ENCODE measurements around the gene IMMP1L. TPM values are rescaled to one million over a fixed set of nuclear protein-coding genes. Genes with fewer than 3 reads are reported as not detected.

The IMMP1L gene
- polyA plus RNA-seq, 2 of the 4 experiments (the other 2 are of a cell fraction), result 96.5 to 135 TPM

DNA sequence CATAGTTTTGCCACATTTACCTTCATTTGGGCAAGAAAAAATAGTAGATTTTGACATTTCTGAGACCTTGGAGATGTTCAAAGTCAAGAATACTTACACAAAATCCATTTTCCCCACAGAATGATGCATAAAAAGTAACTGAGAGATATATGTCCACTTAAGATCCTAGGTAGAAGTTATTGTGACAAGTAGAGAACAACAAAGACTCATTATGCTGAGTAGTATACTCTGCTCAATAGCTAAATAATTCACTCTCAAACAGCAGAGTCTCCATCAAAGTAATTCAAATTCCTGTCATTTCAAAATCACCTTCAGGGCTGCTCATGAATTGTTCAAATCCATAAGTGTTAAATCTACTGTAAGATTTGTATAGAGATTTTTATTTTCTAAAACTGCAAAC, 35.3 kb downstream of the IMMP1L start:
- Histone ChIP-seq H3K4me2 (no peak overlapping the region), H3K9me3 (no peaks in the 10 kb centered on the region), H3K27ac (no peak overlapping the region), H3K4me3 (no peak overlapping the region), H3K4me1 (no peaks in the 10 kb centered on the region)
- DNase-seq (ENCODE audit: low read depth in 1 of 2, low spot score in 1 of 2) (no peak), FAIRE-seq (no peak), ATAC-seq (no peak)
- CTCF ChIA-PET, result no interaction called here
- TF ChIP-seq ZSCAN20 (CRISPR knock-in tag; IDR thresholded peaks at IDR 0.05) (no peak), KDM5A (IDR thresholded peaks at IDR 0.05) (no peak), CBX8 (IDR thresholded peaks at IDR 0.05) (no peak), EHMT2 (IDR thresholded peaks at IDR 0.05; ENCODE audit: low read depth) (no peak), EHF (CRISPR knock-in tag; IDR thresholded peaks at IDR 0.05) (no peak), FOSL2 (IDR thresholded peaks at IDR 0.05) (no peak), FOSL2 (CRISPR knock-in tag; IDR thresholded peaks at IDR 0.05) (no peak), RAD21 (conservative IDR thresholded peaks at IDR 0.05 in 1 of 2, IDR thresholded peaks at IDR 0.05 in 1 of 2) (no peak), RNF2 (IDR thresholded peaks at IDR 0.05; ENCODE audit: borderline replicate concordance, low read depth) (no peak), CBX2 (IDR thresholded peaks at IDR 0.05; ENCODE audit: borderline replicate concordance, low read depth) (no peak), HOXB5 (CRISPR knock-in tag; IDR thresholded peaks at IDR 0.05) (no peak), MYC (IDR thresholded peaks at IDR 0.05; ENCODE audit: borderline replicate concordance, low read length) (no peak), RCOR1 (IDR thresholded peaks at IDR 0.05; ENCODE audit: low read depth, low read length) (no peak), CHD4 (IDR thresholded peaks at IDR 0.05; ENCODE audit: borderline replicate concordance) (no peak), HEYL (CRISPR knock-in tag; IDR thresholded peaks at IDR 0.05) (no peak)
- TF ChIP-seq, protein P1, sequence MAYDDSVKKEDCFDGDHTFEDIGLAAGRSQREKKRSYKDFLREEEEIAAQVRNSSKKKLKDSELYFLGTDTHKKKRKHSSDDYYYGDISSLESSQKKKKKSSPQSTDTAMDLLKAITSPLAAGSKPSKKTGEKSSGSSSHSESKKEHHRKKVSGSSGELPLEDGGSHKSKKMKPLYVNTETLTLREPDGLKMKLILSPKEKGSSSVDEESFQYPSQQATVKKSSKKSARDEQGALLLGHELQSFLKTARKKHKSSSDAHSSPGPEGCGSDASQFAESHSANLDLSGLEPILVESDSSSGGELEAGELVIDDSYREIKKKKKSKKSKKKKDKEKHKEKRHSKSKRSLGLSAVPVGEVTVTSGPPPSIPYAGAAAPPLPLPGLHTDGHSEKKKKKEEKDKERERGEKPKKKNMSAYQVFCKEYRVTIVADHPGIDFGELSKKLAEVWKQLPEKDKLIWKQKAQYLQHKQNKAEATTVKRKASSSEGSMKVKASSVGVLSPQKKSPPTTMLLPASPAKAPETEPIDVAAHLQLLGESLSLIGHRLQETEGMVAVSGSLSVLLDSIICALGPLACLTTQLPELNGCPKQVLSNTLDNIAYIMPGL (CRISPR knock-in tag; IDR thresholded peaks at IDR 0.05; ENCODE audit: borderline replicate concordance), result no peak
- TF ChIP-seq, protein P2, sequence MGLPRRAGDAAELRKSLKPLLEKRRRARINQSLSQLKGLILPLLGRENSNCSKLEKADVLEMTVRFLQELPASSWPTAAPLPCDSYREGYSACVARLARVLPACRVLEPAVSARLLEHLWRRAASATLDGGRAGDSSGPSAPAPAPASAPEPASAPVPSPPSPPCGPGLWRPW (IDR thresholded peaks at IDR 0.05), result no peak
- TF ChIP-seq, protein P3, sequence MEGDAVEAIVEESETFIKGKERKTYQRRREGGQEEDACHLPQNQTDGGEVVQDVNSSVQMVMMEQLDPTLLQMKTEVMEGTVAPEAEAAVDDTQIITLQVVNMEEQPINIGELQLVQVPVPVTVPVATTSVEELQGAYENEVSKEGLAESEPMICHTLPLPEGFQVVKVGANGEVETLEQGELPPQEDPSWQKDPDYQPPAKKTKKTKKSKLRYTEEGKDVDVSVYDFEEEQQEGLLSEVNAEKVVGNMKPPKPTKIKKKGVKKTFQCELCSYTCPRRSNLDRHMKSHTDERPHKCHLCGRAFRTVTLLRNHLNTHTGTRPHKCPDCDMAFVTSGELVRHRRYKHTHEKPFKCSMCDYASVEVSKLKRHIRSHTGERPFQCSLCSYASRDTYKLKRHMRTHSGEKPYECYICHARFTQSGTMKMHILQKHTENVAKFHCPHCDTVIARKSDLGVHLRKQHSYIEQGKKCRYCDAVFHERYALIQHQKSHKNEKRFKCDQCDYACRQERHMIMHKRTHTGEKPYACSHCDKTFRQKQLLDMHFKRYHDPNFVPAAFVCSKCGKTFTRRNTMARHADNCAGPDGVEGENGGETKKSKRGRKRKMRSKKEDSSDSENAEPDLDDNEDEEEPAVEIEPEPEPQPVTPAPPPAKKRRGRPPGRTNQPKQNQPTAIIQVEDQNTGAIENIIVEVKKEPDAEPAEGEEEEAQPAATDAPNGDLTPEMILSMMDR (IDR thresholded peaks at IDR 0.05), result no peak
- TF ChIP-seq, protein P4, sequence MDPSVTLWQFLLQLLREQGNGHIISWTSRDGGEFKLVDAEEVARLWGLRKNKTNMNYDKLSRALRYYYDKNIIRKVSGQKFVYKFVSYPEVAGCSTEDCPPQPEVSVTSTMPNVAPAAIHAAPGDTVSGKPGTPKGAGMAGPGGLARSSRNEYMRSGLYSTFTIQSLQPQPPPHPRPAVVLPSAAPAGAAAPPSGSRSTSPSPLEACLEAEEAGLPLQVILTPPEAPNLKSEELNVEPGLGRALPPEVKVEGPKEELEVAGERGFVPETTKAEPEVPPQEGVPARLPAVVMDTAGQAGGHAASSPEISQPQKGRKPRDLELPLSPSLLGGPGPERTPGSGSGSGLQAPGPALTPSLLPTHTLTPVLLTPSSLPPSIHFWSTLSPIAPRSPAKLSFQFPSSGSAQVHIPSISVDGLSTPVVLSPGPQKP (IDR thresholded peaks at IDR 0.05; ENCODE audit: low read depth, low read length), result no peak
- POLR2A ChIA-PET, result no interaction called here

DNA sequence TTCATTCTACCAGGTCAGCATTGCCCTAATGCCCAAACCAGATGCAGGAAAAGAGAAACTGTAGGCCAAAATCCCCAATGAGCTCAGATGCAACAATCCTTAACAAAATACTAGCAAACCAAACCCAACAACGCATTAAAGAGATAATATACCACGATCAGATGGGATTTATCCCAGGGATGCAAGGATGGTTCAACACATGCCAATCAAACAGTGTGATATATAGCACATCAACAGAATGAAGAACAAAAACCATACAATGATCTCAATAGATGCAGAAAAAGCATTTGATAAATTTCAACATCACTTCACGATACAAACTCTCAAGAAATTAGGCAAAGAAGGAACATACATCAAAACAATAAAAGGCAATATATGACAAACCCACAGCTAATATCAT, 45.0 kb downstream of the IMMP1L start:
- ATAC-seq (no peak), DNase-seq (ENCODE audit: low read depth in 1 of 2, low spot score in 1 of 2) (no peak), FAIRE-seq (no peak)
- CTCF ChIA-PET, result no interaction called here
- Histone ChIP-seq H3K27ac (no peak overlapping the region), H3K9me3 (peaks cover 27% of the 10 kb centered on the region), H3K4me1 (no peaks in the 10 kb centered on the region), H3K4me3 (no peak overlapping the region), H3K4me2 (no peak overlapping the region)
- 94% methylated on average over 3 of the region's 3 CpGs for WGBS (ENCODE audit: missing lambda C conversion rate)
- TF ChIP-seq CBX8 (IDR thresholded peaks at IDR 0.05), result no peak
- no peak for TF ChIP-seq MYC (IDR thresholded peaks at IDR 0.05; ENCODE audit: borderline replicate concordance, low read length)
- TF ChIP-seq FOSB (CRISPR knock-in tag; IDR thresholded peaks at IDR 0.05), result no peak
- no peak for TF ChIP-seq HEYL (CRISPR knock-in tag; IDR thresholded peaks at IDR 0.05)
- TF ChIP-seq, protein P4 (IDR thresholded peaks at IDR 0.05; ENCODE audit: low read depth, low read length), result no peak
- TF ChIP-seq CEBPB (IDR thresholded peaks at IDR 0.05), result no peak
- POLR2A ChIA-PET, result no interaction called here

Measured in A549 (cell line).